Activated CD4-positive, alpha-beta T cell treated with anti-CD3 and anti-CD28 coated beads, Interleukin-2, amount 10 ng/mL, durations not matched to agents 7 days and 5 days (primary cell): Measurements from ENCODE around the gene COL20A1. TPM values are rescaled to one million over a fixed set of nuclear protein-coding genes. Genes with fewer than 3 reads are reported as not detected.
"Not testable (repeated sequence)": the region's sequence is repeated elsewhere in the genome, so short reads cannot be mapped to it uniquely, and the experiment has no call there.

Experiments
- CTCF ChIA-PET: fragments of 350-600 bp; sonication (Branson Sonifier 250); formaldehyde crosslinking; loops from one replicate; lab custom pipeline; 2021; ENCODE audit warnings: antibody characterized with exemption; lab: Charles Lee
- POLR2A ChIA-PET: fragments of 350-600 bp; sonication (Branson Sonifier 250); formaldehyde crosslinking; loops from one replicate; lab custom pipeline; 2021; ENCODE audit warnings: antibody characterized with exemption; lab: Charles Lee
- DNase-seq: peaks from one replicate; pipeline ENCODE4 v3.0.0-alpha.2; 2020
- H3K27ac Mint-ChIP-seq: one replicate; pipeline ENCODE4 v1.8.0; 2021; ENCODE audit warnings: mild to moderate bottlenecking, moderate library complexity, mixed read lengths
- H3K27me3 Mint-ChIP-seq: one replicate; pipeline ENCODE4 v1.8.0; 2021; ENCODE audit warnings: mixed read lengths
- H3K36me3 Mint-ChIP-seq: one replicate; pipeline ENCODE4 v1.8.0; 2021; ENCODE audit warnings: low read depth, mixed read lengths
- H3K4me1 Mint-ChIP-seq: one replicate; pipeline ENCODE4 v1.8.0; 2021; ENCODE audit warnings: mixed read lengths
- H3K4me3 Mint-ChIP-seq: one replicate; pipeline ENCODE4 v1.8.0; 2021; ENCODE audit warnings: mild to moderate bottlenecking, moderate library complexity, mixed read lengths
- H3K9me3 Mint-ChIP-seq: one replicate; pipeline ENCODE4 v1.8.0; 2021; ENCODE audit warnings: mixed read lengths
- total RNA-seq, 2 experiments: library from RNA; stranded (reverse); gene quantifications; one replicate each; pipeline ENCODE4 v1.2.3, GENCODE V29; 2021

The COL20A1 gene
- total RNA-seq, 2 experiments from 2014 or later: not detected

- CTCF ChIA-PET: interaction anchor here (1.0 kb wide), 1 partner anchor 9 kb away, joined by 3 read pairs; no protein-coding TSS in a partner anchor
- Mint-ChIP-seq H3K9me3 (no peaks in the 10 kb centered on the region), H3K4me3 (no peak overlapping the region), H3K36me3 (no peaks in the 10 kb centered on the region), H3K27ac (no peak overlapping the region), H3K27me3 (peaks cover 12% of the 10 kb centered on the region), H3K4me1 (no peaks in the 10 kb centered on the region)
- DNase-seq: no peak
- POLR2A ChIA-PET: no interaction called here
Observed at GRCh38 chr20:63337786-63338420, 44.9 kb downstream of the COL20A1 start.

GRCh38 chr20:63339154-63340094 is 46.4 kb downstream of the COL20A1 start:
- H3K36me3 Mint-ChIP-seq, DNase-seq: not testable (repeated sequence)

GRCh38 chr20:63340158-63340688 is 47.2 kb downstream of the COL20A1 start:
- POLR2A ChIA-PET, H3K4me3 Mint-ChIP-seq, CTCF ChIA-PET, H3K27ac Mint-ChIP-seq, DNase-seq, H3K36me3 Mint-ChIP-seq, H3K4me1 Mint-ChIP-seq, H3K9me3 Mint-ChIP-seq: not testable (repeated sequence)
- H3K27me3 Mint-ChIP-seq: peaks cover 12% of the 10 kb centered on the region

More at GRCh38 chr20:63339154-63340094, 46.4 kb downstream of the COL20A1 start:
- POLR2A ChIA-PET, H3K4me1 Mint-ChIP-seq, H3K9me3 Mint-ChIP-seq, H3K27ac Mint-ChIP-seq, CTCF ChIA-PET, H3K4me3 Mint-ChIP-seq: not testable (repeated sequence)
- H3K27me3 Mint-ChIP-seq: peaks cover 12% of the 10 kb centered on the region

- no peaks in the 10 kb centered on the region for H3K36me3 Mint-ChIP-seq
- peaks cover 5% of the 10 kb centered on the region for H3K27me3 Mint-ChIP-seq
- H3K4me3 Mint-ChIP-seq: no peak overlapping the region
- H3K4me1 Mint-ChIP-seq: no peaks in the 10 kb centered on the region
- no peak for DNase-seq
- H3K9me3 Mint-ChIP-seq: no peaks in the 10 kb centered on the region
- ChIA-PET CTCF (no interaction called here), POLR2A (no interaction called here)
- H3K27ac Mint-ChIP-seq: no peak overlapping the region
Observed at GRCh38 chr20:63342561-63343459, 49.8 kb downstream of the COL20A1 start.

GRCh38 chr20:63343460-63344445 is 50.8 kb downstream of the COL20A1 start:
- no peaks in the 10 kb centered on the region for H3K4me1 Mint-ChIP-seq
- H3K4me3 Mint-ChIP-seq: no peak overlapping the region
- H3K27ac Mint-ChIP-seq: no peak overlapping the region
- no peak for DNase-seq
- ChIA-PET CTCF (no interaction called here), POLR2A (no interaction called here)
- no peaks in the 10 kb centered on the region for H3K36me3 Mint-ChIP-seq
- no peaks in the 10 kb centered on the region for H3K27me3 Mint-ChIP-seq
- H3K9me3 Mint-ChIP-seq: no peaks in the 10 kb centered on the region

- DNase-seq: no peak
- H3K27me3 Mint-ChIP-seq: no peaks in the 10 kb centered on the region
- no peaks in the 10 kb centered on the region for H3K4me1 Mint-ChIP-seq
- H3K4me3 Mint-ChIP-seq: no peak overlapping the region
- no peaks in the 10 kb centered on the region for H3K9me3 Mint-ChIP-seq
- ChIA-PET POLR2A (no interaction called here), CTCF (no interaction called here)
- no peak overlapping the region for H3K27ac Mint-ChIP-seq
- H3K36me3 Mint-ChIP-seq: no peaks in the 10 kb centered on the region
Observed at GRCh38 chr20:63344616-63345327, 51.8 kb downstream of the COL20A1 start.

GRCh38 chr20:63345328-63346100 is 52.5 kb downstream of the COL20A1 start:
- Mint-ChIP-seq H3K27me3 (no peaks in the 10 kb centered on the region), H3K4me1 (no peaks in the 10 kb centered on the region), H3K4me3 (no peak overlapping the region), H3K36me3 (peaks cover 3% of the 10 kb centered on the region), H3K27ac (no peak overlapping the region), H3K9me3 (peaks cover 4% of the 10 kb centered on the region)
- POLR2A ChIA-PET: no interaction called here
- DNase-seq: no peak
- CTCF ChIA-PET: no interaction called here

- H3K4me3 Mint-ChIP-seq: no peak overlapping the region
- no peaks in the 10 kb centered on the region for H3K4me1 Mint-ChIP-seq
- H3K9me3 Mint-ChIP-seq: peaks cover 8% of the 10 kb centered on the region
- no peak for DNase-seq
- no peak overlapping the region for H3K27ac Mint-ChIP-seq
- ChIA-PET POLR2A (no interaction called here), CTCF (interaction anchor here (0.7 to 1.0 kb wide), 2 partner anchors 9 to 21 kb away, joined by 3 read pairs; no protein-coding TSS in a partner anchor)
- H3K36me3 Mint-ChIP-seq: peaks cover 3% of the 10 kb centered on the region
- H3K27me3 Mint-ChIP-seq: no peaks in the 10 kb centered on the region
Observed at GRCh38 chr20:63346131-63347080, 53.4 kb downstream of the COL20A1 start.

GRCh38 chr20:63347081-63347741 is 54.2 kb downstream of the COL20A1 start:
- POLR2A ChIA-PET: no interaction called here
- no peak overlapping the region for H3K4me3 Mint-ChIP-seq
- H3K4me1 Mint-ChIP-seq: no peaks in the 10 kb centered on the region
- H3K27me3 Mint-ChIP-seq: no peaks in the 10 kb centered on the region
- DNase-seq: no peak
- CTCF ChIA-PET: interaction anchor here (0.7 to 1.0 kb wide), 2 partner anchors 9 to 21 kb away, joined by 3 read pairs; no protein-coding TSS in a partner anchor
- H3K27ac Mint-ChIP-seq: no peak overlapping the region
- H3K9me3 Mint-ChIP-seq: peaks cover 8% of the 10 kb centered on the region
- peaks cover 3% of the 10 kb centered on the region for H3K36me3 Mint-ChIP-seq
